HepG2 (cell line): ENCODE measurements around the gene NOP9. TPM values are rescaled to one million over a fixed set of nuclear protein-coding genes. Genes with fewer than 3 reads are reported as not detected.

Source experiments
- ATAC-seq: fragments of 200-7000 bp; cut with Tn5 transposase; 3 replicates; pipeline ENCODE4 v1.9.1; 2020; ENCODE audit warnings: mild to moderate bottlenecking, moderate library complexity
- BruUV-seq: library from RNA; stranded (reverse); fragments of 400-500 nt; replicated peaks from 2 replicates; lab custom pipeline; 2021; lab: Mats Ljungman, UMichigan
- CTCF ChIA-PET: fragments of 300-600 bp; formaldehyde crosslinking; extraction: SDS; loops from one replicate; lab custom pipeline; 2021; ENCODE audit warnings: low total read pairs, inconsistent platforms, low intra/inter-chr PET ratio; lab: Yijun Ruan, JAX
- POLR2A ChIA-PET: fragments of 350-600 bp; sonication (Branson Sonifier 250); formaldehyde crosslinking; loops from one replicate; lab custom pipeline; 2020; ENCODE audit warnings: antibody characterized with exemption, inconsistent platforms; lab: Yijun Ruan, JAX
- DNase-seq: peaks from one replicate; pipeline ENCODE4 v3.0.0-alpha.2; 2015; ENCODE audit warnings: low spot score
- FAIRE-seq: peaks from 3 replicates; lab custom pipeline; 2011; peaks lifted over from hg19 to GRCh38; lab: Jason Lieb, UNC
- H2AFZ ChIP-seq: one replicate; pipeline ENCODE4 v1.6.1; 2011; ENCODE audit warnings: low read length, inconsistent platforms
- H3K27ac ChIP-seq: fragments of 300-600 bp; 3 replicates; pipeline ENCODE4 v1.8.0; 2011; ENCODE audit warnings: mixed run types, mild to moderate bottlenecking, mixed read lengths, low read length, inconsistent platforms; ENCODE audit not compliant: insufficient read depth; ENCODE audit errors: extremely low read length
- H3K27me3 ChIP-seq, 2 experiments: fragments of 200-600 bp in 1 of 2; 2 replicates in 1 of 2; 3 replicates in 1 of 2; pipeline versions ENCODE4 v1.6.0 to v1.8.0; 2011; ENCODE audit warnings: low read length in 2 of 2, mild to moderate bottlenecking in 2 of 2, moderate library complexity in 2 of 2, inconsistent platforms in 1 of 2; ENCODE audit not compliant: insufficient read depth in 2 of 2, control insufficient read depth in 1 of 2
- H3K36me3 ChIP-seq, 2 experiments: fragments of 200-600 bp in 1 of 2; replicated peaks in 1 of 2; 2 replicates in 1 of 2; 3 replicates in 1 of 2; pipeline versions ENCODE4 v1.5.1 to v1.8.0; 2011; ENCODE audit warnings: low read length in 2 of 2, inconsistent platforms in 1 of 2; ENCODE audit not compliant: insufficient read depth in 2 of 2, control insufficient read depth in 1 of 2
- H3K4me1 ChIP-seq: 2 replicates; pipeline ENCODE4 v1.5.1; 2012; ENCODE audit warnings: low read length, inconsistent platforms; ENCODE audit not compliant: insufficient read depth
- H3K4me2 ChIP-seq: 2 replicates; pipeline ENCODE4 v1.6.0; 2011; ENCODE audit warnings: low read depth, low read length, inconsistent platforms
- H3K4me3 ChIP-seq, 3 experiments: fragments of 200-600 bp in 1 of 3; sonication (generic), shearing (Covaris generic) in 1 of 3; replicated peaks in 1 of 3; 2 replicates each; pipeline ENCODE4 v1.5.1; 2011 to 2016; ENCODE audit warnings: low read length in 3 of 3, inconsistent platforms in 2 of 3, low read depth in 2 of 3, mild to moderate bottlenecking in 2 of 3, control low read depth in 1 of 3, mixed read lengths in 1 of 3; ENCODE audit not compliant: insufficient read depth in 1 of 3
- H3K79me2 ChIP-seq: one replicate; pipeline ENCODE4 v1.6.1; 2011; ENCODE audit warnings: low read length, inconsistent platforms; ENCODE audit not compliant: insufficient read depth
- H3K9ac ChIP-seq: 2 replicates; pipeline ENCODE4 v1.6.0; 2011; ENCODE audit warnings: mild to moderate bottlenecking, low read depth, low read length, inconsistent platforms; ENCODE audit not compliant: insufficient read depth
- H3K9me3 ChIP-seq: 2 replicates; pipeline ENCODE4 v1.5.1; 2012; ENCODE audit warnings: mild to moderate bottlenecking, low read length
- H4K20me1 ChIP-seq: 2 replicates; pipeline ENCODE4 v1.6.0; 2011; ENCODE audit warnings: inconsistent platforms, mild to moderate bottlenecking, low read length, moderate library complexity; ENCODE audit not compliant: insufficient read depth
- AGO2 ChIP-seq: fragments of 200-400 bp; formaldehyde crosslinking; optimal IDR thresholded peaks from 2 replicates; pipeline ENCODE3; 2017; ENCODE audit warnings: mild to moderate bottlenecking, low read depth, low read length, moderate library complexity
- BCL3 ChIP-seq: sonication (generic); formaldehyde crosslinking; IDR thresholded peaks from 2 replicates; pipeline ENCODE4 v1.5.1; 2020; ENCODE audit warnings: mild to moderate bottlenecking, missing genetic modification reagents, moderate library complexity
- BORCS8-MEF2B ChIP-seq: sonication (generic); formaldehyde crosslinking; IDR thresholded peaks from 2 replicates; pipeline ENCODE4 v1.8.0; 2022; ENCODE audit warnings: mild to moderate bottlenecking, missing genetic modification reagents
- CHCHD3 ChIP-seq: sonication (generic); formaldehyde crosslinking; IDR thresholded peaks from 2 replicates; pipeline ENCODE4 v1.8.0; 2022; ENCODE audit warnings: mild to moderate bottlenecking, missing genetic modification reagents, moderate library complexity
- DNMT1 ChIP-seq: sonication (generic); formaldehyde crosslinking; IDR thresholded peaks from 2 replicates; pipeline ENCODE4 v1.5.1; 2020; ENCODE audit warnings: mild to moderate bottlenecking, missing genetic modification reagents
- E2F2 ChIP-seq: sonication (generic); formaldehyde crosslinking; IDR thresholded peaks from 2 replicates; pipeline ENCODE4 v1.4.0; 2020; ENCODE audit warnings: missing genetic modification reagents, borderline replicate concordance
- MTA1 ChIP-seq: sonication (generic); formaldehyde crosslinking; IDR thresholded peaks from 2 replicates; pipeline ENCODE4 v1.4.0; 2020; ENCODE audit warnings: missing genetic modification reagents, mild to moderate bottlenecking, borderline replicate concordance
- NRL ChIP-seq: sonication (generic); formaldehyde crosslinking; IDR thresholded peaks from 2 replicates; pipeline ENCODE4 v1.5.0; 2020; ENCODE audit warnings: missing genetic modification reagents, mild to moderate bottlenecking, moderate library complexity, borderline replicate concordance
- SIN3B ChIP-seq: fragments of 150-350 bp; IDR thresholded peaks from 2 replicates; pipeline ENCODE4 v1.6.1; 2014; ENCODE audit warnings: low read length
- SRY ChIP-seq: sonication (generic); formaldehyde crosslinking; IDR thresholded peaks from 2 replicates; pipeline ENCODE4 v1.8.0; 2022; ENCODE audit warnings: mild to moderate bottlenecking, missing genetic modification reagents
- TEAD3 ChIP-seq: optimal IDR thresholded peaks from 2 replicates; pipeline ENCODE3; 2016; ENCODE audit warnings: borderline replicate concordance
- TMF1 ChIP-seq: sonication (generic); formaldehyde crosslinking; IDR thresholded peaks from 2 replicates; pipeline ENCODE4 v1.8.1; 2022; ENCODE audit warnings: low read depth, missing genetic modification reagents
- ZBTB33 ChIP-seq: sonication (generic); formaldehyde crosslinking; IDR thresholded peaks from 2 replicates; pipeline ENCODE4 v1.4.0; 2020; ENCODE audit warnings: missing genetic modification reagents
- ZFX ChIP-seq: sonication (generic); formaldehyde crosslinking; IDR thresholded peaks from 2 replicates; pipeline ENCODE4 v1.4.0; 2020; ENCODE audit warnings: mild to moderate bottlenecking, low read depth, missing genetic modification reagents, moderate library complexity
- ZNF224 ChIP-seq: sonication (generic); formaldehyde crosslinking; IDR thresholded peaks from 2 replicates; pipeline ENCODE4 v1.5.0; 2020; ENCODE audit warnings: mild to moderate bottlenecking, missing genetic modification reagents
- ZNF329 ChIP-seq: sonication (generic); formaldehyde crosslinking; IDR thresholded peaks from 2 replicates; pipeline ENCODE4 v1.9.0; 2021; ENCODE audit warnings: low read depth, mild to moderate bottlenecking, missing genetic modification reagents
- ZNF430 ChIP-seq: sonication (generic); formaldehyde crosslinking; IDR thresholded peaks from 2 replicates; pipeline ENCODE4 v1.9.0; 2021; ENCODE audit warnings: mild to moderate bottlenecking, missing genetic modification reagents
- ZNF44 ChIP-seq: sonication (generic); formaldehyde crosslinking; IDR thresholded peaks from 2 replicates; pipeline ENCODE4 v1.5.1; 2020; ENCODE audit warnings: mild to moderate bottlenecking, missing genetic modification reagents
- ZNF644 ChIP-seq: IDR thresholded peaks from 2 replicates; pipeline ENCODE4 v1.6.1; 2016; ENCODE audit warnings: low read depth
- ZNF850 ChIP-seq: sonication (generic); formaldehyde crosslinking; conservative IDR thresholded peaks from 2 replicates; pipeline ENCODE4 v1.9.0; 2021; ENCODE audit warnings: mild to moderate bottlenecking, missing genetic modification reagents
- WGBS: methylation state at CpG from one replicate; pipeline ENCODE4 v1.1.6; 2017; ENCODE audit warnings: low lambda C conversion rate; 5-methylcytosine and 5-hydroxymethylcytosine counted together
- in situ Hi-C: cut with HindIII; loops from 2 replicates; pipeline ENCODE4 v1.10.0; 2017; ENCODE audit warnings: low pct_unique_long_range_greater_than_20kb; ENCODE audit not compliant: extremely low pct_ligation_motif_present
- intact Hi-C: fragments of 100-400 bp; cut with micrococcal nuclease; formaldehyde crosslinking; loops from one replicate; pipeline ENCODE4 v1.10.0; 2022; ENCODE audit not compliant: unreplicated experiment
- polyA plus RNA-seq, 8 experiments: library from polyadenylated mRNA; depleted of rRNA in 3 of 8; stranded (reverse) in 7 of 8; unstranded in 1 of 8; fragments of >200 nt; fragmentation: Illumina TruSeq in 4 of 8; extraction: Trizol in 4 of 8; gene quantifications; 2 replicates each; pipeline versions ENCODE4 v1.2.1 to v1.2.3, GENCODE V29; 2011 to 2016; ENCODE audit warnings: low read depth in 4 of 8, missing spikeins in 1 of 8, mixed read lengths in 1 of 8; ENCODE audit not compliant: insufficient read depth in 1 of 8
- total RNA-seq, 5 experiments: library from RNA; depleted of rRNA; stranded (reverse); fragments of >200 nt; fragmentation: Illumina TruSeq; extraction: Trizol; gene quantifications; 2 replicates each; pipeline ENCODE4 v1.2.3, GENCODE V29; 2016; ENCODE audit warnings: low read depth in 1 of 5

NOP9 gene
- total and polyA plus RNA-seq, 2 of the 13 experiments (the other 11 are each of a cell fraction or from before 2014, with no cell fraction given): 24.5 to 61.6 TPM

GRCh38 chr14:24310646-24311604, 11.3 kb downstream of the NOP9 start, which contains the start of gene LTB4R:
Gene LTB4R, plus strand, starts transcription at chr14:24311502. Its CDS starts 4,150 bp downstream, at chr14:24315652.
- Histone ChIP-seq H3K27me3 (no peaks in the 10 kb centered on the region; a peak in 1 of 5 replicates), H2AFZ (no peak within 1 kb of the TSS), H3K4me1 (peaks cover 61% of the 10 kb centered on the region), H3K36me3 (peaks cover 9 to 11% of the 10 kb centered on the region in 2 experiments), H3K4me3 (no peak within 1 kb of the TSS), H3K4me2 (no peak within 1 kb of the TSS), H3K79me2 (peaks cover 9% of the 10 kb centered on the region), H3K27ac (peak within 1 kb of the TSS; percentile 4), H4K20me1 (no peaks in the 10 kb centered on the region), H3K9me3 (no peaks in the 10 kb centered on the region), H3K9ac (no peak within 1 kb of the TSS)
- CTCF ChIA-PET: no interaction called here
- 98% methylated on average over 99 of the region's 99 CpGs for WGBS
- intact Hi-C loops (no loop called here), in situ Hi-C loops (no loop called here)
- no peak for FAIRE-seq
- ATAC-seq: no peak
- DNase-seq: no peak
- POLR2A ChIA-PET: interaction anchor here (0.8 to 24.7 kb wide), 5 partner anchors 8 to 216 kb away, joined by 3 to 850 read pairs (median 4); partner anchors contain the start of genes CHMP4A, DHRS1, GMPR2 and NEDD8
- no TSS peak for BruUV-seq
- TF ChIP-seq TMF1 (CRISPR knock-in tag) (no peak), MTA1 (CRISPR knock-in tag) (0 out of 2 replicates have a peak, but pooled peaks have one; percentile 18), ZNF224 (CRISPR knock-in tag) (no peak), AGO2 (peak; percentile 91), ZNF430 (CRISPR knock-in tag) (no peak), ZNF644 (CRISPR knock-in tag) (no peak), E2F2 (no peak), BORCS8-MEF2B (CRISPR knock-in tag) (0 out of 2 replicates have a peak, but pooled peaks have one; percentile 18), ZFX (0 out of 2 replicates have a peak, but pooled peaks have one; percentile 26), BCL3 (CRISPR knock-in tag) (no peak), ZNF44 (CRISPR knock-in tag) (no peak), SRY (CRISPR knock-in tag) (0 out of 2 replicates have a peak, but pooled peaks have one; percentile 42), SIN3B (no peak), ZBTB33 (peak; percentile 82), ZNF850 (CRISPR knock-in tag) (no peak), CHCHD3 (CRISPR knock-in tag) (peak; percentile 84; the same call in 1 of the 2 replicates), TEAD3 (peak; percentile 2), ZNF329 (CRISPR knock-in tag) (0 out of 2 replicates have a peak, but pooled peaks have one; percentile 49), NRL (CRISPR knock-in tag) (0 out of 2 replicates have a peak, but pooled peaks have one; percentile 3), DNMT1 (CRISPR knock-in tag) (peak; percentile 57; the same call in 1 of the 2 replicates)
